HG02973 (cell line): ENCODE measurements around the gene STRN4.
"Not testable (repeated sequence)": the region's sequence is repeated elsewhere in the genome, so short reads cannot be mapped to it uniquely, and the experiment has no call there.

Source experiments
- ATAC-seq: cut with Tn5 transposase; IDR thresholded peaks from one replicate; pipeline ENCODE4 v1.9.1; 2021; ENCODE audit warnings: moderate library complexity; ENCODE audit not compliant: unreplicated experiment

STRN4 gene

GRCh38 chr19:46775642-46776258, 29.5 kb upstream of the STRN4 start:
- ATAC-seq = no peak

GRCh38 chr19:46773018-46773399, 26.8 kb upstream of the STRN4 start:
- no peak for ATAC-seq

GRCh38 chr19:46772170-46773017, 26.1 kb upstream of the STRN4 start:
- no peak for ATAC-seq

GRCh38 chr19:46768746-46769145, 22.5 kb upstream of the STRN4 start:
- not testable (repeated sequence) for ATAC-seq

GRCh38 chr19:46766569-46767317, 20.5 kb upstream of the STRN4 start:
- no peak for ATAC-seq

- ATAC-seq = no peak
Measured at GRCh38 chr19:46764817-46765291, 18.6 kb upstream of the STRN4 start.

GRCh38 chr19:46762245-46762890, 16.1 kb upstream of the STRN4 start:
- ATAC-seq = no peak

GRCh38 chr19:46761418-46761831, 15.2 kb upstream of the STRN4 start:
- ATAC-seq = no peak

- not testable (repeated sequence) for ATAC-seq
Measured at GRCh38 chr19:46760897-46761296, 14.6 kb upstream of the STRN4 start.

- ATAC-seq = no peak
Measured at GRCh38 chr19:46760363-46760762, 14.1 kb upstream of the STRN4 start.

- ATAC-seq = no peak
Measured at GRCh38 chr19:46759817-46760333, 13.6 kb upstream of the STRN4 start.

GRCh38 chr19:46759206-46759605, 13.0 kb upstream of the STRN4 start:
- ATAC-seq = no peak

GRCh38 chr19:46756544-46756888, 10.3 kb upstream of the STRN4 start:
- ATAC-seq = no peak

- no peak for ATAC-seq
Measured at GRCh38 chr19:46755853-46756543, 9.7 kb upstream of the STRN4 start.

- ATAC-seq = no peak
Measured at GRCh38 chr19:46755077-46755852, 9.0 kb upstream of the STRN4 start.

GRCh38 chr19:46753420-46754155, 7.3 kb upstream of the STRN4 start:
- ATAC-seq = peak; percentile 56

GRCh38 chr19:46748325-46749109, 2.3 kb upstream of the STRN4 start:
- ATAC-seq = no peak
